Loucy (cell line): ENCODE data around the gene ANAPC4.

Experiments used
- H2AFZ ChIP-seq: fragments of 200-600 bp; sonication (generic); 2 replicates; pipeline ENCODE4 v1.6.0; 2016; ENCODE audit warnings: antibody characterized with exemption, mild to moderate bottlenecking, low read length, moderate library complexity
- H3F3A ChIP-seq: fragments of 200-600 bp; 2 replicates; pipeline ENCODE4 v1.6.0; 2016; ENCODE audit warnings: antibody characterized with exemption, low read depth, mild to moderate bottlenecking
- H3K27me3 ChIP-seq: fragments of 200-600 bp; sonication (generic); 2 replicates; pipeline ENCODE4 v1.6.1; 2014; ENCODE audit warnings: low read length, mild to moderate bottlenecking; ENCODE audit not compliant: insufficient read depth, poor library complexity, severe bottlenecking
- H3K36me3 ChIP-seq: fragments of 200-600 bp; sonication (generic); 2 replicates; pipeline ENCODE4 v1.6.1; 2016; ENCODE audit warnings: low read length; ENCODE audit not compliant: insufficient read depth
- H3K4me1 ChIP-seq: fragments of 200-600 bp; sonication (generic); 2 replicates; pipeline ENCODE4 v1.5.1; 2014; ENCODE audit warnings: low read length, mild to moderate bottlenecking; ENCODE audit not compliant: insufficient read depth, poor library complexity, severe bottlenecking
- H3K4me2 ChIP-seq: fragments of 200-600 bp; sonication (generic); 2 replicates; pipeline ENCODE4 v1.6.0; 2014; ENCODE audit warnings: antibody characterized with exemption, low read length, low read depth, mild to moderate bottlenecking; ENCODE audit not compliant: poor library complexity, severe bottlenecking
- H3K4me3 ChIP-seq: fragments of 200-600 bp; sonication (generic); 2 replicates; pipeline ENCODE4 v1.5.1; 2014; ENCODE audit warnings: low read length, mild to moderate bottlenecking, mixed read lengths; ENCODE audit not compliant: poor library complexity, severe bottlenecking
- H3K79me2 ChIP-seq: fragments of 200-600 bp; sonication (generic); 2 replicates; pipeline ENCODE4 v1.6.1; 2014; ENCODE audit warnings: low read length; ENCODE audit not compliant: insufficient read depth
- H3K9ac ChIP-seq: fragments of 200-600 bp; sonication (generic); 2 replicates; pipeline ENCODE4 v1.6.0; 2014; ENCODE audit warnings: mild to moderate bottlenecking, low read depth, low read length, moderate library complexity; ENCODE audit not compliant: poor library complexity, severe bottlenecking
- H3K9me2 ChIP-seq: fragments of 200-600 bp; sonication (generic); replicated peaks from 2 replicates; pipeline ENCODE4 v1.6.1; 2016; ENCODE audit warnings: low read depth, low read length, mixed read lengths
- H3K9me3 ChIP-seq: fragments of 200-600 bp; sonication (generic); 2 replicates; pipeline ENCODE4 v1.6.1; 2014; ENCODE audit warnings: mild to moderate bottlenecking, antibody characterized with exemption, low read length, low read depth; ENCODE audit not compliant: insufficient read depth
- H4K20me1 ChIP-seq: fragments of 200-600 bp; sonication (generic); 2 replicates; pipeline ENCODE4 v1.6.0; 2014; ENCODE audit warnings: antibody characterized with exemption, low read length, mild to moderate bottlenecking; ENCODE audit not compliant: insufficient read depth, poor library complexity, severe bottlenecking
- EZH2phosphoT487 ChIP-seq: fragments of 200-600 bp; IDR thresholded peaks from 2 replicates; pipeline ENCODE4 v1.6.1; 2018; ENCODE audit warnings: antibody characterized with exemption, mild to moderate bottlenecking, moderate library complexity, borderline replicate concordance
- TF ChIP-seq, protein P1 (sequence below): fragments of 200-600 bp; sonication (generic); conservative IDR thresholded peaks from 2 replicates; pipeline ENCODE4 v1.5.1; 2014; ENCODE audit warnings: mild to moderate bottlenecking, antibody characterized with exemption, low read length

ANAPC4 gene

DNA sequence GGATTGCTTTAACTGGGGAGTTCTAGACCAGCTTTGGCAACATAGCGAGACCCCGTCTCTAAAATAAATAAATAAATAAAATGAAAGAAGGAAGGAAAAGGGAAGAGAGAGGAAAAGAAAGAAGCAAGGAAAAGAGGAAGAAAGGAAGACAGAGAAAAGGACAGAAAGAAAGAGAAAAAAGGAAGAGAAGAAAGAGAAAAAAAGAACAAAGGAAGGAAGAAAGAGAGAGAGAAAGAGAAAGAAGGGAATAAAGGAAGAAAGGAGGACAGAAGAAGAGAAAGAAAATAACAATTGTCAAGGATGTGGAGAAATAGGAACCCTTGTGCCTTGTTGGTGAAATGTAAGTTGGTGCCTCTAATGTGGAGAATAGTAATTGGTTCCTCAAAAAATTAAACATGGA, 74.6 kb downstream of the ANAPC4 start:
- Histone ChIP-seq H3K4me3 (no peak overlapping the region), H3K9me3 (no peaks in the 10 kb centered on the region), H3K79me2 (no peaks in the 10 kb centered on the region), H3K36me3 (no peaks in the 10 kb centered on the region), H3F3A (no peaks in the 10 kb centered on the region), H3K27me3 (no peaks in the 10 kb centered on the region), H3K4me2 (no peak overlapping the region), H3K4me1 (no peaks in the 10 kb centered on the region), H3K9ac (no peak overlapping the region), H4K20me1 (no peaks in the 10 kb centered on the region), H2AFZ (no peak overlapping the region), H3K9me2 (no peaks in the 10 kb centered on the region)
- TF ChIP-seq EZH2phosphoT487, result no peak
- TF ChIP-seq, protein P1, sequence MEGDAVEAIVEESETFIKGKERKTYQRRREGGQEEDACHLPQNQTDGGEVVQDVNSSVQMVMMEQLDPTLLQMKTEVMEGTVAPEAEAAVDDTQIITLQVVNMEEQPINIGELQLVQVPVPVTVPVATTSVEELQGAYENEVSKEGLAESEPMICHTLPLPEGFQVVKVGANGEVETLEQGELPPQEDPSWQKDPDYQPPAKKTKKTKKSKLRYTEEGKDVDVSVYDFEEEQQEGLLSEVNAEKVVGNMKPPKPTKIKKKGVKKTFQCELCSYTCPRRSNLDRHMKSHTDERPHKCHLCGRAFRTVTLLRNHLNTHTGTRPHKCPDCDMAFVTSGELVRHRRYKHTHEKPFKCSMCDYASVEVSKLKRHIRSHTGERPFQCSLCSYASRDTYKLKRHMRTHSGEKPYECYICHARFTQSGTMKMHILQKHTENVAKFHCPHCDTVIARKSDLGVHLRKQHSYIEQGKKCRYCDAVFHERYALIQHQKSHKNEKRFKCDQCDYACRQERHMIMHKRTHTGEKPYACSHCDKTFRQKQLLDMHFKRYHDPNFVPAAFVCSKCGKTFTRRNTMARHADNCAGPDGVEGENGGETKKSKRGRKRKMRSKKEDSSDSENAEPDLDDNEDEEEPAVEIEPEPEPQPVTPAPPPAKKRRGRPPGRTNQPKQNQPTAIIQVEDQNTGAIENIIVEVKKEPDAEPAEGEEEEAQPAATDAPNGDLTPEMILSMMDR, result no peak

DNA sequence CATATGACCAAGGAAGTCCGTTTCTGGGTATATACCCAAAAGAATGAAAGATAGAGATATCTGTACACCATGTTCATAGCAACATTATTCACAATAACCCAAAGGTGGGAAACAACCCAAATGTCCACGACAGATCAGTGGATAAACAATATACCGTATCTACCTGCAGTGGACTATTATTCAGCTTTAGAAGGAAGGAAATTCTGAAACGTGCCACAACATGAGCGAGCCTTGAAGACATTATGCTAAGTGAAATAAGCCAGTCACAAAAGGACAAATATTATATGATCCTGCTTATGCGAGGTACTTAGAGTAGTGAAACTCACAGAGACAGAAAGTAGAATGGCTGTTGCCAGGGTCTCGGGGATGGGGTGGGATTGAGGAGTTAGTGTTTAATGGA, 75.0 kb downstream of the ANAPC4 start:
- no peak overlapping the region for H3K9ac ChIP-seq
- no peaks in the 10 kb centered on the region for H3F3A ChIP-seq
- no peaks in the 10 kb centered on the region for H3K36me3 ChIP-seq
- no peaks in the 10 kb centered on the region for H3K9me3 ChIP-seq
- no peak overlapping the region for H3K4me3 ChIP-seq
- no peaks in the 10 kb centered on the region for H3K4me1 ChIP-seq
- TF ChIP-seq, protein P1, result no peak
- TF ChIP-seq EZH2phosphoT487, result no peak
- H3K27me3 ChIP-seq, result no peaks in the 10 kb centered on the region
- H3K9me2 ChIP-seq, result no peaks in the 10 kb centered on the region
- H4K20me1 ChIP-seq, result no peaks in the 10 kb centered on the region
- no peaks in the 10 kb centered on the region for H3K79me2 ChIP-seq
- H3K4me2 ChIP-seq, result no peak overlapping the region
- no peak overlapping the region for H2AFZ ChIP-seq

DNA sequence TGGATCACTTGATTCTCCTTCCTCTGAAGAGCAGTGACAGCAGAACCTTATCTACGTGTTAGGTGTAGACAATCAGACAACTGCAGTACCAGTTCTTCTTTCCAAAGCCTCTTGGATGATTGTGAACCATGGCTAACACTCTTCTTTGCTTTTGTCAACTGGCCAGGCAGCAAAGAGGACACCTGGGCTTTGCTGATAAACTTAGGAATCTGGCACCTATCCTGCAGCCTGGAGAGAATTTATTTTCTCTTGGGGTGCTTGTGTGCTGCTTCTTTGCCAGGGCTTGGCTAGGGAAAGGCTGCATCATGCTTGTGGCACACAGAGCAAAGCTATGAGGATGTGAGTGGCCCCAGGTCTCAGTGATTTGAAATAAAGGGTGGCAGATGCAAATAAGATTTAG, 77.4 kb downstream of the ANAPC4 start:
- Histone ChIP-seq H3K36me3 (no peaks in the 10 kb centered on the region), H3K9me3 (no peaks in the 10 kb centered on the region), H3K79me2 (no peaks in the 10 kb centered on the region), H3F3A (no peaks in the 10 kb centered on the region), H2AFZ (no peak overlapping the region), H3K27me3 (no peaks in the 10 kb centered on the region), H4K20me1 (no peaks in the 10 kb centered on the region), H3K4me2 (no peak overlapping the region), H3K4me1 (no peaks in the 10 kb centered on the region), H3K9ac (no peak overlapping the region), H3K9me2 (no peaks in the 10 kb centered on the region), H3K4me3 (no peak overlapping the region)
- TF ChIP-seq EZH2phosphoT487, result no peak
- TF ChIP-seq, protein P1, result no peak
